BE2C (cell line): ENCODE data around the gene THRA.

Source experiments
- DNase-seq: peaks from one replicate; pipeline ENCODE4 v3.0.0-alpha.2; 2020
- H3K27me3 ChIP-seq: fragments of 250-450 bp; sonication (Bioruptor Pico); 2 replicates; pipeline ENCODE4 v1.5.1; 2020; ENCODE audit warnings: mild to moderate bottlenecking
- H3K36me3 ChIP-seq: fragments of 250-450 bp; sonication (Bioruptor Pico); 2 replicates; pipeline ENCODE4 v1.5.1; 2020; ENCODE audit warnings: mild to moderate bottlenecking
- H3K4me1 ChIP-seq: fragments of 250-450 bp; sonication (Bioruptor Pico); 2 replicates; pipeline ENCODE4 v1.5.1; 2020
- H3K4me3 ChIP-seq: 2 replicates; pipeline ENCODE4 v1.5.1; 2011; ENCODE audit warnings: low read depth, low read length
- H3K9me3 ChIP-seq: fragments of 250-450 bp; sonication (Bioruptor Pico); 2 replicates; pipeline ENCODE4 v1.5.1; 2020
- CTCF ChIP-seq: IDR thresholded peaks from 2 replicates; pipeline ENCODE4 v1.5.1; 2012; ENCODE audit warnings: mild to moderate bottlenecking, low read depth, low read length

Gene THRA

GRCh38 chr17:40122136-40122998, 59.6 kb downstream of the THRA start:
- Histone ChIP-seq H3K4me3 (peak overlapping the region; percentile 91), H3K36me3 (peaks cover 20% of the 10 kb centered on the region), H3K9me3 (no peaks in the 10 kb centered on the region), H3K4me1 (no peaks in the 10 kb centered on the region), H3K27me3 (no peaks in the 10 kb centered on the region)
- peak; percentile 72 for DNase-seq
- TF ChIP-seq CTCF = no peak; the same call in 1 of the 2 replicates

DNA sequence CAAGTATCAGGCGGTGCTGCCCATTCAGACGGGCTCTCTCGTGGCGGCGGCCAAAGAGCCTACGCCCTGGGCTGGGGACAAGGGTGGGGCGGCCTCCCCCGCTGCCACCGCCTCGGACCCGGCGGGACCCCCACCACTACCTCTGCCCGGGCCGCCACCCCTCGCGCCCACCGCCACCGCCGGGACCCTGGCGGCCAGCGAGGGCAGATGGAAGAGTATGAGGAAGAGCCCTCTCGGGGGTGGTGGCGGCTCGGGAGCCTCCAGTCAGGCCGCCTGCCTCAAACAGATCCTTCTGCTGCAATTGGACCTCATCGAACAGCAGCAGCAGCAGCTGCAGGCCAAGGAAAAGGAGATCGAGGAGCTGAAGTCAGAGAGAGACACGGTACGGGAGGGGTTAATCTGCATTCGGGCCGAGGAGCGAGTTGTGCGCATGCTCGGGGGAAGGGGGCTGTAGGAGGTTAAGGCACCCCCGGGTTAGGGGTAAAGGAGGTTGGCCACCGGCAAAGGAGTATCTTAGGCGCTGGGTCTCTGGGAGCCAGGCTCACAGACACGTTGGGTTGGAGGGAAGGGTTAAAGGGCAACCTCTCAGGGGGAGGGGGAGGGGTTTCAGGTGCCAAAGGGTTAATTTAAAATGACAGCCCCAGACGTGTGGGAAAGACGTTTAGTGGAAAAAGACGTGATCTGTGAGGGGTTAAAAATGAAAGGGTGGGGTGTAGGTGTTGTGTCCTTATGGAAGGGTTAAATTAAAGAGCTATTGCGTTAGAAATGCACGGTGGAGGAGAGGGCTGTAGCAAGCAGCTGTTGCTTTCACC, 60.4 kb downstream of the THRA start:
- Histone ChIP-seq H3K36me3 (peaks cover 28% of the 10 kb centered on the region), H3K4me1 (no peaks in the 10 kb centered on the region), H3K9me3 (no peaks in the 10 kb centered on the region), H3K27me3 (no peaks in the 10 kb centered on the region), H3K4me3 (peak overlapping the region; percentile 72)
- DNase-seq = peak; percentile 74
- no peak for TF ChIP-seq CTCF

- no peaks in the 10 kb centered on the region for H3K27me3 ChIP-seq
- H3K4me3 ChIP-seq = peak overlapping the region; percentile 72
- no peak for TF ChIP-seq CTCF
- H3K4me1 ChIP-seq = no peaks in the 10 kb centered on the region
- H3K9me3 ChIP-seq = no peaks in the 10 kb centered on the region
- H3K36me3 ChIP-seq = peaks cover 30% of the 10 kb centered on the region
- no peak for DNase-seq
Observed at GRCh38 chr17:40123811-40124114, 61.0 kb downstream of the THRA start.

- DNase-seq = no peak
- Histone ChIP-seq H3K27me3 (no peaks in the 10 kb centered on the region), H3K9me3 (no peaks in the 10 kb centered on the region), H3K4me1 (no peaks in the 10 kb centered on the region), H3K36me3 (peaks cover 38% of the 10 kb centered on the region), H3K4me3 (peak overlapping the region; percentile 72)
- no peak for TF ChIP-seq CTCF
Observed at GRCh38 chr17:40124279-40125141, 61.7 kb downstream of the THRA start.

DNA sequence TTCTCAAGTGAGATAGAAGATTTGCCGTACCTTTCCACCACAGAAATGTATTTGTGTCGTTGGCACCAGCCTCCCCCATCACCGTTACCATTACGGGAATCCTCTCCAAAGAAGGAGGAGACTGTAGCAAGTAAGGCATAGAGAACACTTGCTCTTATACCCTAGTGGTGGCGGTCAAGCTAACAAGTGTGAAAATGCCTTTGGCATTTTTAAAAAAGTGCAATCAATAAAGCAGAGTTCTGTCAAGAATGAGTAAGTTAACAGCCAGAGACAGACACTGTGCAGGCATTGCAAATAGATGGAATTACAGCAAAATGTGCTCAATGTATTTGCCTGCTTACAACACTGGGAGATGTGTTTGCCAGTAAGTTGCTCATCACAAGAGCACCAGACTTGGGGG, 66.7 kb downstream of the THRA start:
- H3K4me3 ChIP-seq = no peak overlapping the region
- no peaks in the 10 kb centered on the region for H3K4me1 ChIP-seq
- H3K9me3 ChIP-seq = no peaks in the 10 kb centered on the region
- DNase-seq = no peak
- H3K27me3 ChIP-seq = no peaks in the 10 kb centered on the region
- no peak for TF ChIP-seq CTCF
- H3K36me3 ChIP-seq = peaks cover 87% of the 10 kb centered on the region
